IPS DF 4.7 (cell line): Measurements from ENCODE around the gene METTL8.
"Not testable (repeated sequence)": the region's sequence is repeated elsewhere in the genome, so short reads cannot be mapped to it uniquely, and the experiment has no call there.

Experiments used
- DNase-seq: peaks from one replicate; pipeline ENCODE4 v3.0.0-alpha.2; 2013; ENCODE audit warnings: low spot score; ENCODE audit errors: extremely low read depth

The METTL8 gene

DNA sequence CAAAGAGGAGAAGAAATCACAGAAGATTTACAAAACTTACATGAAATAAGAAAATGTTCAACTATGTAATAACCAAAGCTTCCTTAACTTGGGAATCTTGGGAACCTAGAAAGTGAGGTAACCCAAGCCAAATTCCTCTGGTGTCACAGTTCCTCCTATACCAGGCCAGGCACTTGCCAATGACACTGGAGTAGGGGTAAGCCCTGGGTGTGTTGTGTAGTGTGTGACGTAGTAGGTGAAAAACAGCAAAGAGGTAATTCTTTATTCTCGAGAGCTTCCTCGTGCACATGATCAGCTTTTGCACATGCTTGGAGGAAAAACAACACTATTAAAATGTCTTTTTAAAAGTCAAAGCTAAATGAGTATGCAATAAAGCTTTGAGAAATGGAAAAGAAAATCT lies 118.0 kb downstream of the METTL8 start:
- no peak for DNase-seq

DNA sequence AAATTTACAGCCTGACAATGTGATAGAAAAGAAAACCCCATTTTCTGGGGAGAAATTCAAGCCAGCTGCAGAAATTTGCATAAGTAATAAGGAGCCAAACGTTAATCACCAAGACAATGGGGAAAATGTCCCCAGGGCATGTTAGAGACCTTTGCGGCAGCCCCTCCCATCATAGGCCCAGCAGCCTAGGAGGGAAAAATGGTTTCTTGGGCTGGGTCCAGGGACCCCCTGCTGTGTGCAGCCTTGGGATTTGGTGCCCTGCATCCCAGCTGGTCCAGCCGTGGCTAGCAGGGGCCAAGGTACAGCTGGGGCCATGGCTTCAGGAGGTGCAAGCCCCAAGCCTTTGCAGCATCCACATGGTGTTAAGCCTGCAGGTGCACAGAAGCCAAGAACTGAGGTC lies 121.6 kb downstream of the METTL8 start:
- DNase-seq: not testable (repeated sequence)

DNA sequence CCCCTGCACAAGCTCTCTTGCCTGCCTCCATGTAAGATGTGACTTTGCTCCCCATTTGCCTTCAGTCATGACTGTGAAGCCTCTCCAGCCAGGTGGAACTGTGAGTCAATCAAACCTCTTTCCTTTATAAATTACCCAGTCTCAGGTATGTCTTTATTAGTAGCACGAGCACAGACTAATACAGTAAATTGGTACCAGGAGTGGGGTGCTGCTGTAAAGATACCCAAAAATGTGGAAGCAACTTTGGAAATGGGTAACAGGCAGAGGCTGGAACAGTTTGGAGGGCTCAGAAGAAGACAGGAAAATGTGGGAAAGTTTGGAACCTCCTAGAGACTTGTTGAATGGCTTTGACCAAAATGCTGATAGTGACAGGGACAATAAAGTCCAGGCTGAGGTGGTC lies 122.2 kb downstream of the METTL8 start:
- not testable (repeated sequence) for DNase-seq

DNA sequence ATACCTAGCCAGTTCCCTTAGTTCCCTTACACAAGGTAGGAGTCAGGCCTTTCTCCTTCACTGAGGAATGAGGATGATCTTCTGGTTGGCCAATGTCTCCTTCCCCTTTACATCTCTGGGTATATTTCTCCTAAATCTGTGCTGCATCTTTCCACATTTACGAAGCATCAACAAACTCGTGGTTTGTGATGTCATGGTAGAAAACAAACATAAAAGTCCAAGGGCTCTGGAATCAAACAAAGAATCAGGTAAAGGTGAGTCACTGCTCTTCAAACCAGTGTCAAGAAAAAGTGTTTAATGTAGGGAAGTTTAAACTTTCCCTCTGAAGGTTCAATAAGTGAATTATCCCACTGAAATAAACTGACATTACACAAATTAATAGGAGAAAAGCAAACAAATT lies 122.9 kb downstream of the METTL8 start:
- DNase-seq: no peak

DNA sequence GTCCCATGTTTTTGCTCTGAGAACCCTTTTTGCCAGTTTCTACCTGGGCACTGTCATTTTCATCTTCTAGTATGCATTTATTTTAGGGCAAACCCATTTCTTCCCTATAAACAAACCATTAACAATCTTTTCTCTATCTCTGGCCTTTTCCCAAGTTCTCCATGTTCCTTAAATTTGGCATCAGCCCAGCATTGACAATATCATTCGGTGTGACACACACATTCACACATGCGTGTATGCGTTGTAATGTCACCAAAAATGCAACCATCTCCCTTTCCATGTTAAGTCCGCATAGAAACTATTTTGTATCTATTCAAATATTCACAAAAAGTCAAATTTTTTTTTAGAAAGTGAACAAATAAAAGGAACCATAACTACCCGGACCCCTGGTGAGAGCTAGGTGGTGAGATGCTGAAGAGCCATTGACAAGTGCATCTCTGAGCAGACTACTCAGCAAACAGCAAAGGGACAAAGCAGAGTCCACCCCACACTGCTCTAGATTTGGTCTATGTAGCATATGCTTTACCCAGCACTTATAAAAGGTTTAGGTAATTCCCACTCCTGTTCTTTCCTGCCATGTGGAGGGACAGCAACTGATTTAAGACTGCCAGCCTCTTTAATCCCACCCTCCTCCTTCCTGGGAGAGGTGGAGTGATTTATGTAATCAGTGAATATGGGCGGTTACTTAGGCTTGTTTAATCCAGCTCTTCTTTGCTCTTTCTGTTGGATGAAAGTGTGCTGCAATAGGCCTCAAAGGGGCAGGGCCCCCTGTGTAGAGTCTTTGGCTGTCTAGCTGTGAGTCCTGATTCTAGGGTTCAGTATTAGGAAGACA lies 124.1 kb downstream of the METTL8 start:
- no peak for DNase-seq

DNA sequence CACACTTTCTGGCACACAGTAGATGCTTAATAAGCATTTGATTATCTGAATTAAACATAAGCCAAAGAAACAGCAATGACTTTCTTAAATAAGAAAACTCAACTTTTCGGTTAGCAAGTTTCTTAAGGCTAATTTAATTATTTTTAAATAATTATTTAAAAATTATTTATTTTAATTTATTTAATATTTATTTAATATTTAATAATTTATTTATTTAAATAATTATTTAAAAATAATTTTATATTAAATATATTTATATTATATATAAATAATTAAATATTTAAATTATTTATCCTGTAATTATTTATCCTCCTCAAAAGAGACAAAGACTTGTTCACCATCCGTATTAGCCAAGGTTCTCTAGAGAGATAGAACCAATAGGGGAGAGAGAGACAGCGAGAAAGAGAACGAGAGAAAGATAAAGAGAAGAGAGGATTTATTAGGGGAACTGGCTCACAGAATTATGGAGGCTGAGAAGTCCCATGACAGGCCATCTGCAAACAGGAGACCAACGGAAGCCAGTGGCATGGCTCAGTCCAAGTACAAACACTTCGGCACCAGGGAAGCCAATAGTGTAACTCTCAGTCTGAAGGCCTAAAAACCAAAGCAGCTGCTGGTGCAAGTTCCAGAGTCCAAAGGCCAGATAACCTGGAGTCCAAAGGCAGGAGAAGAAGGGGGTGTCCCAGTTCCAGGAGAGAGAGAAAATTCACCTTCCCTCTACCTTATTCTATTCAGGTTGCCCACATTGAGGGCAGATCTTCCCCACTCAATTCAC lies 125.3 kb downstream of the METTL8 start:
- DNase-seq: no peak

DNA sequence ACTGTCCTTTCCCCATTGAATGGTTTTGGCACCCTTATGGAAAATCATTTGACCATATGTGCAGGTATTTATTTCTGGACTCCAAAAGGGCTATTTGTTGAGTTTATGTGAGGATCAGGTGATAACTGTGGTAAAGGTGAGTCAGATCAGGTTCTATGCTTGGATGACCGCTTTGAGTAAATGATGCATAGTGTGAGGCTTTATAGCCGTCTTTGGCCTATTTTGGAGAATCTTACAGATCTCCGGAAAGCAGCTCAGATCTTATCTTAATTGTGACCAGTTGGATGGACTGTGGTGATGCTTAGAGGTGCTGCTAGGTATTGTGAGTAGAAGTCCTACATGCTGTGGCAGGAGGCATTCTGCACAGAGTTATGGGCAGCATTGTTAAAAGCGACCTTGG lies 126.2 kb downstream of the METTL8 start:
- DNase-seq: no peak

DNA sequence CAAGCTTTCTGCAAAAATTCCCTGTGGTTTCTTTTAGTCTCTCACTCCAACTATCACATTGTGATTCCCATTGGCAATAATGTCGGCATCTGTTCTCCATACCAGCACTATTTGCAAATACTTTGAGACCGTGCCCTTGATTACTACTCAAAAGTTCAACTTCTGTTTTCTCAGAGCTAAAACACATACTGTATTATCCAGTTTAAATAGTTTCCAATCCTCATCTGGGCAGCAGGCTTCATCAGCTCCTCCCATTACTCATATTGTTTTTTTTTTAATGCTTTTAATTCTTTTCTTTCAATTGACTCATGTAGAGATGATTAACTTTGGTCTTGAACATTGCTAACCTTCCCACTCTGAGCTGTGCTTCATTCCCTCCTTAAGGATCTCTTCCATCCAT lies 135.8 kb downstream of the METTL8 start:
- DNase-seq: no peak

DNA sequence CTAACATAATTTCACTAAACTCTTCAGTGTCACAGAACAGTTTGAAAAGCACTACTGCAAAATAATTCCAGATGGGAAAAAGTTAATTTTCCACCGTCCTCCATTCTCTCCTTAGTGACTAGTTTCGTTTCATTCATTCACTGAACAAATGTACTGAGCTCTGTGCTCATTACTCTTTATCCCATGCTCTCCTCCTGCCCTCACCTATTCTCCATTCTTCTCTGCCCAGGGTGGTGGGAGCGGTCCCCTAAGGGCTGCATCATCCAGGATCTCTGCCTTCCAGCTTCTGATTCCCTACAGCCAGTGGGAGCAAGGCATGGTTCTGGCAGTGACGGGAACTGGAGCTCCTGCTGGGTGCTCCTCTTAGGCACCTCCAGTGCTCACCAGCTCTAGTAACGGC lies 139.2 kb downstream of the METTL8 start:
- DNase-seq: no peak

DNA sequence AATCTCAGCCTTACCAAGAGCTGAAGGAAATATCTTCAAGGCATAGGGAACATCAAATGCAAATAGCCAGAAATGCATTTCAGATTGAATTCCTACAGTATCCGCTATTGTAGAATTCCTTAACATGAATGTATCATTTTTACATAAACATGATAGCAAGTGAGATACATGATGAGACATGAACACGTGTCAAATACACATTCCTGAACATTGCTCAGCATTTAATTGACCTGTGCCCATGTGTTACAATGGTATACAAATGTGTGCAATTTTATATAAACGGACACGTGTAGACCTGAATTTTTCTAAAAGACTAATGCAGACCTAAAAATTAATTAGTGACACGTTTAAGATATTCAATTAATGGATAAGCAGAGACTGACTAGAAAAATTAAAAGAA lies 140.1 kb downstream of the METTL8 start:
- DNase-seq: no peak

DNA sequence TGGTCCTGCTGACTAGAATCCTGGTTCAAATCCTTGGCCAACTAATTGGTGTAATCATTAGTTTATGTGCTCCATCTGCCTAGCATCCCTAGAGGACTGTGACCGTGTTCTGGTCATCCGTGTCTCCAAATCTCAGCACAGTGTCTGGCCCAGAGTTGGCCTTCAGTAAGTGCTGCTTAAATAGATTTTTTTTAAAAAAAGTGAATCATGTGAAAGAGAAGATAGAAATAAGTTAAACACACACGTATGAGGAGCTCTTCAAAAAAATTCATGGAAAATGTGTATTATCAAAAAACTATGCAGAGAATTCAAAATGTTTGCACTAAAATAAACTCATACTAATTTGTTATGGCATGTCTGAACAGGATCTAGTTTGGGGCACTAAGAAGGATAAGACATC lies 143.8 kb downstream of the METTL8 start:
- no peak for DNase-seq

DNA sequence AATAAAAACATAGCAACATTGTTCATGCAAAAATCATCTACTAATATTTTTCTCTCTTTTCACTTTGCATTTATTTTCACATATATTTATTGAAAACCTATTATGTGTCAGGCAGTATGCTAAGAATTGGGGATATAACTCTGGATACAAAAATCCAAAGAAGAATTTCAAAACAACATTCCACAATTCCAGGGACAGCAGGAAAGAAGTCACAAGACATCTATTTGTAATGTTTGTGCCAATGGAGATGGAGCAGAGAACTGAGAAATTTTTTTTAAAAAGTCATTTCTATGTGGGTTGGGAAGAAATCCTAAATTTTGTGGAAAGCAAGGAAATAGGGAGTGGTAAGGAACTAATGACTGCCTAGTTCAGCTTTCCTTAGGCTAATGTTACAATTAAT lies 144.5 kb downstream of the METTL8 start:
- no peak for DNase-seq

DNA sequence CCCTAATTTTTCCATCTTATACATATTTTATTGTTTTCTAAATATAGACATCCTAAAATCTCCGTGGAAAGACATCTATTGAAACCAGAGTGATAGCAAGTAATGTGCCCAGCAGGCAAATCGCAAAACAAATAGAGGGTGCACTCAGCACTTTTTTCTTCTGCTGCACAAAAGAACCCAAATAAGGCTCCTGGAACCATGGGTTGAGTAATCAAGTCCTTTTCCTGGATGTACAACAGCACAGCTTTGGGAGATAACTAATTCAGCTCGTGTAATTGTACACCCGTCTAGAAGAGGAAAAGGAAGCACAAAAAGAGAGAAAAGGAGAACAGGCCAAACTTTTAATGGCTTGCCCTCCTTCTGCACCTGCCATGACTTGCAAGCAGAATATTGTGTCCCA lies 146.2 kb downstream of the METTL8 start:
- DNase-seq: no peak

DNA sequence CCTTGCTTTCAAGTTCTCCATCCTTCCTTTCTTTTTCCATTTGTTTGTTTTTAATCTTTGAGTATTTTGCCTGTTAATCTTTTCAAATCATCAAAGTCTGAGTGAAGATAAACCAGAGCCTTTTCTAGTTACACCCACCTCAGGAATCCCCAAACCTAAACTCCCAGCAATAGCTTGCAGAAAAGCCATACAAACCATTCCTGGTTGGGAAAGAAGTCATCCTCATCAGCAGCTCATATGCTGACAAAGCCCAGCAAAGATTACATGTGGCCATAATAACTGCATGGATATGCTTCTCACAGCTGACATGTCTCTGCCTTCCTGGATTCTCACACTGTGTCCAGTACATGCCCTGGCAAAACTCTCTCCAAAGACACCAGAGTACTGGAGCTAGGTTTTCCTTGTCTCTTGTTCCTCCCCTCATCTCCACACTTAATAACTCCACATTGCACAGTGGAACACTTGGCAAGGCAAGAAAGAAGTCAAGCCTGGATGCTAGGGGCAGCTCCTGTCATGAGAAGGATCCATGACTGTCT lies 146.7 kb downstream of the METTL8 start:
- no peak for DNase-seq

DNA sequence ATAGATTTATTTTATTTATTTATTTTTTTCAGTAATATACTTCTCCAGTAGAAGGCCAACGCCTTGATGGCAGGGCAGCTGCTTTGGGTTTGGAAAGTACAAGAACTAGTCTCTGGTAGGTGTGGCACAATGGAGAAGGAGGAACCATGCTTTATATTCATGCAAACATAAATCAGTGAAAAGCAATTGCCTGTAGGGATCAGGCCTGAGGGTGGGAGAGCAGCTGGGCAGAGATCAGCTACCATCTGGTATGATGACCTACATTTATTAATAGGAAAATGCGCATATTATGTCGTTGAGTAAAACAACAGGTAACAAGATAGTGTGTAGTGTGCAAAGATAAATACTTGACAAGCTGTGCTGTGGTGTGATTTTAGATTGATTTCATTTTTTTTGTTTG lies 152.7 kb downstream of the METTL8 start:
- DNase-seq: no peak

DNA sequence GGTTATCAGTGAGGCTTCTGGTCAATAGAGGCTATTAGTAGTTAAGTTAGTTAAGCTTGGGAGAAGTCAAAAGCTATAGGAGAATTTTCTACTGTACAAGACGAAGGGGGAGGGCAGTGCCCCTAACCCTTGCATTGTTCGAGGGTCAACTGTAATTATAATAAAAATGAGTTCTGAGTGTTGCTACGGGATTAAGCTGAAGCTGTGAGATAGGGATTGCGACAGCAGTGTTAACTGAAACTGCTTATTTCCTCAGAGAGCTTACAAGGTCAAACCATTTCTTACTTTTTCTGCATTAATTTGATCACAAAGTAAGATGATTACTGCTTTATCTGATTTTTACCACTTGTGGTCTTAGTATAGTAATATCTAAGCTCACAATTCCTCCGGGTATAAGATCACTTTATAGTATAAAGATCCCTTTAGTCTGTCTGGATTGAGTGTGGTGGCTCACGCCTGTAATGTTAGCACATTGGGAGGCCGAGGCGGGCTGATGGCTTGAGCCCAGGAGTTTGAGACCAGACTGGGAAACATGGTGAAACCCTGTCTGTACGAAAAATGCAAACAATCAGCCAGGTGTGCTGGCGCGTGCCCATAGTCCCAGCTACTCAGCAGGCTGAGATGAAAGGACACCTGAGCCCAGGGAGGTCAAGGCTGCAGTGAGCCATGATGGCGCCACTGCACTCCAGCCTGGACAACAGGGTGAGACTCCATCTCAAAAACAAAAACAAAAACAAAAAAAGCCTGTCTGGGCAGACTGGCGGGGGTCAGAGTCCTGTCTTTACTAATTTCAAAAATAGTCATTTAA lies 153.6 kb downstream of the METTL8 start:
- DNase-seq: no peak

DNA sequence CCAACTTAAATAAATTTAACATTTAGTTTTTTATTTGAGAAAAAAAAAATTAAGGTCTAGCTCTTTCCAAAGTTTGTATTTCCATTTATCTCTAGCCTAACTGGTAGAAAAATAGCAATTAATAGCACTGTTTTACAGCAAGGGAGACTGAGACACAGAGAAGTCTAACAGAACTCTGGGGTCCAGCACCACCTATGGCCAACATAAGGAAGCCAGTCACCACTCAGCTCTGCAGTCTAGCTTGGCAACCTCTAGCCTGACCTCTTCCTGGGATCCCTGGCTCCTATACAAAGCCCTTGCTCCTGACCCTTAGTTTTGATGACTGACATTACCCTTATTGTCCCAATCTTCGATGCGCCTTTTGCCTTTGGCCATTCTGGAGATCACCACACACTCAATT lies 159.0 kb downstream of the METTL8 start:
- no peak for DNase-seq

DNA sequence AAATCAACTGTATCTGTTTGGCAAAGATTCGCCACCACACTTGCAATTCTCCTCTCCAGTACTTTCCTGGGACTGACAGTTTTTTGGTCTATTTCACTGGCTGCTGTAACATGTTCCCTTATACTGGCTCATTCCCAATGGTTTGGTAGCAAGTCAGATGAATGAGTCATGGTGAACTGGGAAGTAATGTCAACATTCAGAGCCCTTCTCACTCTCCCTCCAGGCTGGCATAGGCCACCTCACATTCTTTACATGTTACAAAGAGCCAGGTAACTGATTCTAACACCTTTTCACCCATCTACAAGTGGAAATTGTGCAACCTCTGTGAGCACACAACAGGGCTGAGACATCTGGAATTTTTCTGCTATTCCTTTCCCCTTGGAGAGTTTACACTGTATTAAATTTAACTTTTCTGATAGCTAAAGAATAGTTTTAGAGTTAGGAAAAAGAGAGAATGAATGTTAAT lies 161.8 kb downstream of the METTL8 start:
- DNase-seq: no peak

DNA sequence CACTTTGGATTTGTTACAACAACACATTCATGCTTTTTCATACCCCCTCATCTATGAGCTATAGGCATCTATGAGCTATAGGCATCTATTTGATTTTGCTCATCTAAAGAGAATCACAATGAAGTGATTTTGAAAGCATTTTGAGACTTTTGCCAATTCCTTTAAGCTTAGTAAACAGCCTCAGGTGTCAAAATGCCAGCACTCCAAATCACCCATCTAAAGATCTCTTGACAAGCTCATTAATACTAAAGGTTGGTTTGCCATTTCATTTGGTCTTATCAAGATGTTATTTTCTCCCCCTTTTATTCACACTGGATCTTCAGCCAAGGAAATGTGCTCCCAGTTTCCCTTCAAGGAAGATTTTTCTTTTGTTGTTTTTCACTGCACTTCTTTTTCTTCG lies 162.4 kb downstream of the METTL8 start:
- DNase-seq: no peak

DNA sequence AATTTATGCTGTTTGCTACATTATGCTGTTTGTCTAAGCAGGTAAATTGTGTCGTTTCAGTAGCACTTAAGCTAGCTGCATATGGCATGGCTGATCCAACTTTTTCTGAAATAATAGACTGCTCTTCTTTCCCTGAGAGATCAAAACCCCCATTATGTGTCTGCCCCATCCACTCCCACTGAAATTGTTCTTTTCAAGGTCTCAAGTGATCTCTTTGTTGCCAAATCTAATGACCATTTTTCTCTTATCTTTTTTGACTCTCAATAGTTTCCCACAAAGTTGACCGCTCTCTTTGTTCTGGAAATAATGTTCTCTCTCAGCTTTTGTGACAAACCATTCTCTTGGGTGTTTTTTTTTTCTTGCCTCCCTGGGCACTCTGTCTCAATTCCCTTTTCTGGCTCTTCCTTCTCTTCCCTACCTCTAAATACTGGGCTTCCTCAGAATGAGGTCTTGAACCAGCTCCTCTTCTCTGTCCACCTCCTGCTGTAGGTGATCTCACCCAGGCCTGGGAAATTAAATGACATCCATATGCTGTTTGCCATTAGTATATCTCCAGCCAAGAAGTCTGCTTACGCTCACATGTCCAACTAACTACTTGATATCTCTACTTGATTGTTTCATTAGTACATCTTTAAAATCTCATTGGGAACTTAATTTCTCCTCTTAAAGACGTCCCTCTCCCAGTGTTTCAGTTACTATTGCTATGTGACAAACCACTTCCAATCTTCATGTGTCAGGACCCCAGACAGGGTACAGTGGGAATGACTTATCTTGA lies 165.7 kb downstream of the METTL8 start:
- DNase-seq: no peak
